GM23248 (cell line): ENCODE results near the gene PYCR2.

Experiments
- EZH2 ChIP-seq: fragments of 200-600 bp; sonication (generic); IDR thresholded peaks from 2 replicates; pipeline ENCODE4 v1.6.1; 2018; ENCODE audit warnings: antibody characterized with exemption, mild to moderate bottlenecking; ENCODE audit not compliant: insufficient read depth, poor library complexity, severe bottlenecking
- EZH2phosphoT487 ChIP-seq: fragments of 200-600 bp; sonication (generic); IDR thresholded peaks from 2 replicates; pipeline ENCODE4 v1.6.1; 2018; ENCODE audit warnings: antibody characterized with exemption, moderate library complexity, mild to moderate bottlenecking, low read depth; ENCODE audit not compliant: insufficient read depth

DNA sequence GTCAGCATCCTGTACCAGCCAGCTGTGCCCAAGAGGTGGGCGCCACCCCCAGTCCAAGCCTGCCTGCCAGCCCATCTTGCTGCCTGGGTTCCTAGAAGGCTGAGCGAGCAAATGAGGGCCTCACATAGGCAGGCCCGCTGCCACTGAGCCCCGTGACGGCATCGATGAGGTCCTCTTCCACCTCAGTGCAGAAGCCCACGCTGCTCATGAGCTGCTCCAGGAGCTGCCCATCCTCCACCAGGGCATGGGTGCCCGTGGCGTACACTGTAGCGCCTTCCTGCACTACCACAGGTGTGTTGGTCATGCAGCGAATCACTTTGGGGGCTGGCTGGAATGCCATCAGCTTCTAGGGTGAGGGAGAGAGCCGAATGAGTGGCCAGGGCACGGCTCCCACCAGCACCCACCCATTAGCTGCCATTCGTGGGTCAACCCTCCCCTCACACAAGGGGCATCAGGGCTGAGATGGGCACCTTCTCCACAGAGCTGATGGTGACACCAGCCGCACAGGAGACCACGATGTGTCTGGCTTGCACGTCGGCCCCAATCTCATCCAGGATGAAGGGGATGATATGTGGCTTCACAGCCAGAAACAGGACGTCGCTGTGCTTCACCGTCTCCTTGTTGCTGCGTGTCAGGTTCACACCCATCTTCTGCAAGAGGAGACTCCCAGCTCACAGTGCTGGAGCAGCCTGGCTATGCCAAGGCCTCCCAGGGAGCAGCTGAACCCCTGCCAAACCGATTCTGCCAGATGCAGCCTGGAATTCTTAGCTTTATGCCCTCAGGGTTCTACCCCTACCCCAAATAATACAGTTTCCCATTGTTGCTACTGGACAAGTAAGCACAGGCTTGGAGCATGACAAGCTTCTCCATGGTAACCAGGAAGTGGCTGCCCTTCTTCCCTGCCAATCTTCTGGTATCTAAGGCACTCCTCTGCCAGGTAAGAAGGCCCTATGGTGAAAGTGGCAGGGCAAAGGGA lies 2.0 kb downstream of the PYCR2 start:
- TF ChIP-seq EZH2phosphoT487 (no peak), EZH2 (no peak)
